ENCODE data around the gene CDX1. TPM values are rescaled to one million over a fixed set of nuclear protein-coding genes. Genes with fewer than 3 reads are reported as not detected.

The CDX1 gene
- total RNA-seq, 1 experiment from 2014 or later = not detected

DNA sequence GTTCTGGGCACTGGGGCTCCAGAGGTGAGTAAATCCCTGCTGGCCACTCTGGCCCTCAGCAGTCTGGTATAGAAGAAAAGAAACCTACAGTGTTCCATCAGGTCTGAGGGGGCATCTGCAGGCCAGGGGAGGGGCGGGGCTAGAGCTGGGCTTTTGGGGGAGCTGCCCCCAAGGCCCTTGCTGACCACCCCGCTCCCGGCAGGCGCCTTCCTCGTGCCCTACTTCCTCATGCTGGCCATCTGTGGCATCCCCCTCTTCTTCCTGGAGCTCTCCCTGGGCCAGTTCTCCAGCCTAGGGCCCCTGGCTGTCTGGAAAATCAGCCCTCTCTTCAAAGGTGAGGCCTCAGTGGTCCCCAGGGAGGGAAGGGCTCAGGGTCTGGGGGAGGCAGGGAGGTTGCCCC, 29.9 kb downstream of the CDX1 start:
- no peak overlapping the region for H3K4me3 Mint-ChIP-seq (ENCODE audit: low read depth, unreplicated experiment)

GRCh38 chr5:150196986-150197385, 30.4 kb downstream of the CDX1 start:
- H3K27me3 Mint-ChIP-seq (ENCODE audit: unreplicated experiment) = peaks cover 89% of the 10 kb centered on the region

More for the DNA sequence above, 29.9 kb downstream of the CDX1 start:
- no peak for DNase-seq
- Mint-ChIP-seq H3K27ac (ENCODE audit: unreplicated experiment) (no peak overlapping the region), H3K4me1 (ENCODE audit: low read depth, unreplicated experiment) (no peaks in the 10 kb centered on the region), H3K9me3 (ENCODE audit: low read depth, unreplicated experiment) (no peaks in the 10 kb centered on the region), H3K27me3 (ENCODE audit: unreplicated experiment) (peaks cover 94% of the 10 kb centered on the region), H3K36me3 (ENCODE audit: insufficient read depth, unreplicated experiment) (no peaks in the 10 kb centered on the region)
- no TSS peak for BruUV-seq (replicated peaks)
- TF ChIP-seq, protein P1, sequence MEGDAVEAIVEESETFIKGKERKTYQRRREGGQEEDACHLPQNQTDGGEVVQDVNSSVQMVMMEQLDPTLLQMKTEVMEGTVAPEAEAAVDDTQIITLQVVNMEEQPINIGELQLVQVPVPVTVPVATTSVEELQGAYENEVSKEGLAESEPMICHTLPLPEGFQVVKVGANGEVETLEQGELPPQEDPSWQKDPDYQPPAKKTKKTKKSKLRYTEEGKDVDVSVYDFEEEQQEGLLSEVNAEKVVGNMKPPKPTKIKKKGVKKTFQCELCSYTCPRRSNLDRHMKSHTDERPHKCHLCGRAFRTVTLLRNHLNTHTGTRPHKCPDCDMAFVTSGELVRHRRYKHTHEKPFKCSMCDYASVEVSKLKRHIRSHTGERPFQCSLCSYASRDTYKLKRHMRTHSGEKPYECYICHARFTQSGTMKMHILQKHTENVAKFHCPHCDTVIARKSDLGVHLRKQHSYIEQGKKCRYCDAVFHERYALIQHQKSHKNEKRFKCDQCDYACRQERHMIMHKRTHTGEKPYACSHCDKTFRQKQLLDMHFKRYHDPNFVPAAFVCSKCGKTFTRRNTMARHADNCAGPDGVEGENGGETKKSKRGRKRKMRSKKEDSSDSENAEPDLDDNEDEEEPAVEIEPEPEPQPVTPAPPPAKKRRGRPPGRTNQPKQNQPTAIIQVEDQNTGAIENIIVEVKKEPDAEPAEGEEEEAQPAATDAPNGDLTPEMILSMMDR (IDR thresholded peaks at IDR 0.05; ENCODE audit: unreplicated experiment) = no peak
- CTCF ChIA-PET = no interaction called here
- intact Hi-C loops (cut with micrococcal nuclease; ENCODE audit: unreplicated experiment) = no loop called here

DNA sequence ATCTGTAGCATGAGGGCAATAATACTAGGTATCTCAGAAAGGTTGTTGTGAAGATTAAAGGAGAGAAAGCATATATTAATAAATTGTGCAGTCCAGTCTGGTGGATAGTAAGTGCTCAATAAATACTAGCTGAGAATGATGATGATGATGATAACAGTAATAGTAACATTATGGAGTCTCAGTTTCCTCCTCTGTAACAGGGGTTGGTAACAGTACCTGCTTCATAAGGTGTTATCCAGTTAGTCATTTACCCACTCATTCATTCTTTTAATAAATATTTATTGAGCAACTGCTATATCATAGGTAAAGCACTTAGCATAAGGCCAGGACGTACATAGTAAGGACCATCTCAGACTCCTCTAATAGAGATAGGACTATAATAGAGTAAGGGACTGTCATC, 30.9 kb downstream of the CDX1 start:
- Mint-ChIP-seq H3K4me3 (ENCODE audit: low read depth, unreplicated experiment) (no peak overlapping the region), H3K4me1 (ENCODE audit: low read depth, unreplicated experiment) (no peaks in the 10 kb centered on the region), H3K9me3 (ENCODE audit: low read depth, unreplicated experiment) (no peaks in the 10 kb centered on the region), H3K27ac (ENCODE audit: unreplicated experiment) (no peak overlapping the region), H3K36me3 (ENCODE audit: insufficient read depth, unreplicated experiment) (no peaks in the 10 kb centered on the region), H3K27me3 (ENCODE audit: unreplicated experiment) (peaks cover 85% of the 10 kb centered on the region)
- TF ChIP-seq, protein P1 (IDR thresholded peaks at IDR 0.05; ENCODE audit: unreplicated experiment) = no peak
- intact Hi-C loops (cut with micrococcal nuclease; ENCODE audit: unreplicated experiment) = no loop called here
- no TSS peak for BruUV-seq (replicated peaks)
- CTCF ChIA-PET = no interaction called here
- no peak for DNase-seq

More at GRCh38 chr5:150196986-150197385, 30.4 kb downstream of the CDX1 start:
- intact Hi-C loops (cut with micrococcal nuclease; ENCODE audit: unreplicated experiment) = no loop called here
- Mint-ChIP-seq H3K4me1 (ENCODE audit: low read depth, unreplicated experiment) (no peaks in the 10 kb centered on the region), H3K9me3 (ENCODE audit: low read depth, unreplicated experiment) (no peaks in the 10 kb centered on the region), H3K4me3 (ENCODE audit: low read depth, unreplicated experiment) (no peak overlapping the region), H3K36me3 (ENCODE audit: insufficient read depth, unreplicated experiment) (no peaks in the 10 kb centered on the region), H3K27ac (ENCODE audit: unreplicated experiment) (no peak overlapping the region)
- CTCF ChIA-PET = no interaction called here
- TF ChIP-seq, protein P1 (IDR thresholded peaks at IDR 0.05; ENCODE audit: unreplicated experiment) = no peak
- DNase-seq = no peak
- BruUV-seq (replicated peaks) = no TSS peak

DNA sequence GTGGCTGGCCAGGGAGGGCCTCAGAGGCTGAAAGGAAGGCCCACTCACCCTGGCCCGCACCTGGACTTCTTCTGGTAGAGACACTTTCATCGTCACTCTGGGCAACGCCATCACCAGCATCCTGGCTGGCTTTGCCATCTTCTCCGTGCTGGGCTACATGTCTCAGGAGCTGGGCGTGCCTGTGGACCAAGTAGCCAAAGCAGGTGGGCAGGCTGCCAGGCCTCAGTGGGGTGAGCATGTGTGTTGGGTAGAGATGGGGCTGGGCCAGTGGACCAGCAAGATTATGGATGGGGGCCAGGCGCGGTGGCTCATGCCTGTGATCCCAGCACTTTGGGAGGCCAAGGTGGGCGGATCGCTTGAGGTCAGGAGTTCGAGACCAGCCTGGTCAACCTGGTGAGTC, 35.9 kb downstream of the CDX1 start:
- H3K9me3 Mint-ChIP-seq (ENCODE audit: low read depth, unreplicated experiment) = no peaks in the 10 kb centered on the region
- no peak for DNase-seq
- H3K27me3 Mint-ChIP-seq (ENCODE audit: unreplicated experiment) = peaks cover 45% of the 10 kb centered on the region
- BruUV-seq (replicated peaks) = no TSS peak
- H3K27ac Mint-ChIP-seq (ENCODE audit: unreplicated experiment) = no peak overlapping the region
- CTCF ChIA-PET = no interaction called here
- no peak overlapping the region for H3K4me3 Mint-ChIP-seq (ENCODE audit: low read depth, unreplicated experiment)
- no peaks in the 10 kb centered on the region for H3K4me1 Mint-ChIP-seq (ENCODE audit: low read depth, unreplicated experiment)
- TF ChIP-seq, protein P1 (IDR thresholded peaks at IDR 0.05; ENCODE audit: unreplicated experiment) = no peak
- intact Hi-C loops (cut with micrococcal nuclease; ENCODE audit: unreplicated experiment) = no loop called here
- no peaks in the 10 kb centered on the region for H3K36me3 Mint-ChIP-seq (ENCODE audit: insufficient read depth, unreplicated experiment)
